Kasumi-1 (cell line): ENCODE data around the gene KIFC3.
"Not testable (repeated sequence)": the region's sequence is repeated elsewhere in the genome, so short reads cannot be mapped to it uniquely, and the experiment has no call there.

Experiments
- DNase-seq, 2 experiments: peaks; one replicate each; lab custom pipeline; 2025; lab: John Stamatoyannopoulos, UW

The KIFC3 gene

DNA sequence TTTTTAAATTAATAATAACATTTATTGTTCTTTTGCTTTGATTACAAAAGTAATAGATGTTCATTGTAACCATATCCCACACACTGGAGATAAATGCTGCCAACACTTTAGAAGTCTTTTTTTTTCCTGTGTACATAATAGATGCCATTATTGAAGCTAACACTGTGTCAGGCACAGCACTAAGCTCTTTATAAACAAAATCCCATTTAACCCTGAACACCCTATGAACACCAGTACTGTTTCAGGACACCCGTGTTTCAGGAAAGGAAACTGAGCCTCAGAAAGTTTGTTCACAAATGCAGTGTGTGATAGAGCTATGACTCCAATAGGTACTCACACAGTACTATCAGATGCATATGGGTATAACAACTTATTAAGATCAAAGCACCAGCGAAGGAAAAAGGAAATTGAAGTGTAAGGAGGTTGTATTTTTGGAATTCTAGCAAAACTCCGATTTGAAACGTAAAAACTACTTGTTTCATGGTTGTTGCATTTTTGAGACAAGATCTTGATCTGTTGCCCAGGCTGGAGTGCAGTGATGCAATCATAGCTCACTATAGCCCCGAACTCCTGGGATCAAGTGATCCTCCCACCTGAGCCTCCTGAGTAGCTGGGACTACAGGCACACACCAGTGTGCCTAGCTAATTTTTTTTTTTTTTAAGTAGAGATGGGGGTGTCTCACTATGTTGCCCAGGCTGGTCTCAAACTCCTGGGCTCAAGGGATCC, 2.0 kb upstream of the KIFC3 start:
- DNase-seq: no peak

DNA sequence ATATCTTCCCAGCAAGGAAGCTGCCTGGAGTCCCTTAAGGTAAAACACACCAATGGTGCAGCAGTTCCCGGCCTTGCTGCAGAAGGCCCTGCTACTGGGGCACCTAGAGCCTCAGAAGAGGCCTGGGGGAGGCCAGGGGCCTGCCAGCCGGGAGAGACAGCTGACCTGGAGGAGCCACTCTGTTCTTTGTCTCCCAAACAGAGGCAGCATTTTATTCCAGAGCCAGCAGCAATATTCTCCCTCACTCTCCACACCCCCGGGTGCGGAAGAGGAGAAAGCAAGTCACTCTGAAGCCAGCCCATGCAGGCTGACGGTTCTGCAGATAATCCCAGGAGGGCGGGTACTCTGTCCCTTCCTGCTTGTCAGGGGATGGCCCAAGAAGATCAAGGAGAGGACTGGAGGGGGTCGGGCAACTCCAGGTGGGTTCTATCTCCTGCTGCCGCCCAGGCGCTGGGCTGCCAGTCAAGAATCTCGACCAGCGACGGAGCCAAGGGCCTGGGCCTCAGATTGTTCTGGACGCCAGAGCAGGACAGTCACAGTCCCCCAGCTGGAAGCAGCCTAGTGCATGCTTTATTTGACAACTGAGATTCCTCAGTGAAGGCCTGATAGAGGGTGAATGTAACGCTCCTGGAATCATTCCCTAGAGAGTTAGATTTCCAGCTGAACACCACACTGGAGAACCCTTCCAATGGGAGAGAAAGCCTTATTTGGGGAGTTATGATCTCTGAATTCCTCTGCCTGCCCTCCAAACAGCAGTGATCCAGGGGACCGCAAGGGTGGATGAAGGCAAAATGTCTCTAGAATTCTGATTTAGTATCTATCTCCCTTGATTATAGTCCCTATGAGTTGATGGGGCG, 1.1 kb upstream of the KIFC3 start:
- no peak for DNase-seq

DNA sequence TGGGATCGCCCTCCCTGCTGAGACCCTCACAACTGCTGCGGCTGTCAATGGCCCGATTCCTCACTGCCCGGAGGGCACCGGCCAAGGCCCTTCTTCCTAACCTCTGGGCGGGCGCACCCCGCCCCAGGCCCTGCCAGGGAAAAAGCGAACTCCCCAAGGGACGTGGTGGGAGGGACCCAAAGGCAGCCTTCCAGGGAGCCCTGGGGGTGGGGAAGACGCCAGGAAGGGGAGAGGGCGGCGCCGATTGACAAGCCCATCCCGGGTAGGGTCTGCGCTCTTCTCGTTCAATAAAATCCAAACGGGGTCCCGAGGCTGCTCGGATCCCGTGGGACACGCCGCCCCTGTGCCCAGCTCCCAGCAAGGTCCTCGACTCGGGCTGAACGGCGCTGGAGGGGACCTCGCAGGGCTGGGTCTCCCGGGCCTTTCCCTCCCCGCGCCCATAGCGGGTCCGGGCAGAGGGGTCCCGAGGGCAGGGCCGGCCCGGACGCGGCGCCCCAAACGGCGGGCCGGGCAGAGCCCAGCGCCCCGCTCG, 416 bp downstream of the KIFC3 start:
- no peak for DNase-seq

DNA sequence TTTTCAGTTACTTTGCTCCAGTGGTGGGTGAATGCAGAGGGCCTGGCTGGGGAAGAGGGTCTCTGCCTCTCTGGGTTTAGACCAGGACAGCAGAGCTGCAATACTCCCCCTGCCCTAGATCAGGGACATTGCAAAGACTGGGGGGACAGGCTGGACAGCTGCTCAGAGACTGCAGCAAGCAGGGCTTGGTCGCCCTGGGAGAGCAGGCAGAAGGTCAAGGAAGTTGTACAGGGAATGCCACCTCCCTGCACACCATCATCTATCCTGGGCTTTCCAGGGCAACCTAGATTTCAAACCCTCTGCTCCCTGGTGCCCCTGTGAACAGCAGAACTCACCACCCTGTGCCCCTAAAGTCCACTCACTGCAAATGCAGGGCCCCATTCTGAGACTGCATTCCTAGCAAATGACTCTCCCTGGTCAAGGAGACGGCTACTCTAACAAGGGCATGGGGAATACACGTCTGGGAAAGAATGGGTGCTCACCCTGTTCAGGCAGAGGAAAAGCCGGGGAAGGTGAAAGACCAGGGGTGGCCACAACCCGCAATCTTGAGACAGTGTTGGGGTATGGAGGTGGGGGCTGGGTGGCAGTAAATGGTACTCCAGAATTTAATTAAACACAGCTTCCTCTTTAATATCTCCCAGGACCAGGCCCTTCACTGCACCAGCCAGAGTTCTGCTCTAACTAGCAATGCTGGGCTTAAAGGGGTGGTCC, 1.0 kb downstream of the KIFC3 start:
- peak in 1 of 2 experiments; percentile 29 for DNase-seq

DNA sequence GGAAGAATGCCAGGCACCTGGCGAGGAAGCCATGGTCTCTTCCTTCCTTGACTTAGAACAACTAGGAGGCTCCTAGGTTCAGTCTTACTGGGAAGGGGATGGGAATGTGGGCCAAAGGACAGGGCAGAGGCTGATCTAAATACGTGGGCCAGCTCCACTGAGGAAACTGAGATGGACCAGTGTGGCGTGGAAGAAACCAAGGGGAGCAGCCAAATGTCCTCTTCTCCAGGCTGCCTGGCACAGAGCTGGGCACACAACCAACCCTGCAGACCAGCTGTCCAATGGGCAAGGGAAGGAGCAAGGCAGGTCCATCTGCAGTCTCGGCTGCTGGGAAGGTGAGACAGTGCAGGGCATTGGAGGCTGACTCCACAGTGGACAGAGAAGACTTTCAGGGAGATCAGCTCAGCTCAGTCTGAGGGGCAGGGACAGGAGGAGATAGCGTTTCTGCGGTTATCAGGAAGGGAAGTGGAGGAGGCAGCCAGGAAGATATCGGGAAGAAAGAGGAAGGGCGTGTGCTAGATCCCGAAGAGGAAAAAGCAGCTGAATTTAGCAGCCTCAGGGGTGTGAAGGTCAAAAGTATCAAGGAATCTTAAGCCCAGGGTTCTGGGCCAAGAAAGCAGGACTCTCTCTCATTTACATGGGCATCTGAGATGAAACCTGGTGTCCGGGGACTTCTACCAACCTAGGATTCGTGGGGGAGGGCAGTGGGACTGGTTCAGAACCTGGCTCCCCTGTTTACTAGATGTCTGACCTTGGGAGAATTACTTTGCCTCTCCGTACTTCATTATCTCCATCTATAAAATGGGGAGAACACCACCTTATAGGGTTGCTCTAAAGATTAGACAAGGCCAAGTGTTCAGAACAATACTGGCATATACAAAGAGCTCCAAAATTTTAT, 1.8 kb downstream of the KIFC3 start:
- DNase-seq: peak; percentile 23 to 37

DNA sequence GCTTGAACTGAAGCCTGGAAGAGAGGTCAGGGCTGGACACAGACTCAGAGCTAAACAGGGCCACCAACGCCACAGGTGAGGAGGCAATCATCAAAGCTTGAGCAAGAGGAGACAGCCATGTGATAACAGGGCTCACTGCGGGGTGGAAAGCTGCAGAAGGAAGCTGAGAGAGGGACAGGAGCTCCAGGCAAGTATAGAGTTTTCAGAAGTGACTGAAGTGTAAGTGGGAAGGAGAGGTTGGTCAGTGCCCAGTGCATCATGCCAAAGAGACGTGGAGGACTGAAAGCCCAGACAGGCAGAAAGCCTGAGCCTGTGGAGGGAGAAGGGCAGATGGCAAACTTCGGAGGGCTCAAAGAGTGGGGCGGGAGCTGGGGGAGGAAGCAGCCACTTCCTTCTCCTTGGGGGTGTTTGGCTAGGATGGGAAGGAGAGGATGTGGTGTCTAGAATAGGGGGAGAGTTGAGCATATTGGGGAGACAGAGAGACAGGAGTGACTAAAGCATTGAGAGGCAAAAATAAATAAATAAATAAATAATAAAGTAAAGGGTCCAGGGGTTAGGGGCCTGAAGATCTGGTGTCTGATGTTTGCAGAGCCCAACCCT, 2.6 kb downstream of the KIFC3 start:
- peak; percentile 69 to 78 for DNase-seq

DNA sequence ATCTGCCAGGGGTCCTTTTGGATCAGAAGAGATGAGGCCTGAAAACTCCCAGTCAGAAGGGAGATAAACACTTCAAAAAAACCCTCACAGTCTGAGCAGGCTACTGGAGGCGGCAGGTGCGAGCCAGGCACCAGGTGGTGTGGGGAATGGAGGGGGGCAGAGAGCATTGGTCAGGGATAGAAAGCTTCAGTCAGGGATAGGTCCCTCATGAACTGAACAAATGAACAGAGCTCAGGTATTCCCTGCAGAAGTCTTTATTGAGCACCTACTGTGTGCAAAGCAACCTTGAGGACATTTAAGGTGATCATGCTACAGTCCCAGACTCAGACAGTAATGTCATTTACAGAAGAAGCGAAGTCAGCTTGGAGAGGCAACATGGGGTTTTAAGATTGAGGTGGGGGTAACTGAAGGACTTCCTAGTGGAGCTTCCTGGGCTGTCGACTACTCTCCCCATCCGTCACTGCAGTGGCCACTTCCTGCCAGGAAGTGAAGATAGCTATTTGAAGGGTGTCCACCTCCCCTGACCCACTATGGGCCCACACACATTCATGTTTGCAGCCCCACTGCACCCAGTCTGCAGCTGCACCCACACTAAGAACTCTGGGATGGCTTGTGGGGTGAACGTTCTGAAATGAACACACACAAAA, 3.2 kb downstream of the KIFC3 start:
- no peak for DNase-seq

DNA sequence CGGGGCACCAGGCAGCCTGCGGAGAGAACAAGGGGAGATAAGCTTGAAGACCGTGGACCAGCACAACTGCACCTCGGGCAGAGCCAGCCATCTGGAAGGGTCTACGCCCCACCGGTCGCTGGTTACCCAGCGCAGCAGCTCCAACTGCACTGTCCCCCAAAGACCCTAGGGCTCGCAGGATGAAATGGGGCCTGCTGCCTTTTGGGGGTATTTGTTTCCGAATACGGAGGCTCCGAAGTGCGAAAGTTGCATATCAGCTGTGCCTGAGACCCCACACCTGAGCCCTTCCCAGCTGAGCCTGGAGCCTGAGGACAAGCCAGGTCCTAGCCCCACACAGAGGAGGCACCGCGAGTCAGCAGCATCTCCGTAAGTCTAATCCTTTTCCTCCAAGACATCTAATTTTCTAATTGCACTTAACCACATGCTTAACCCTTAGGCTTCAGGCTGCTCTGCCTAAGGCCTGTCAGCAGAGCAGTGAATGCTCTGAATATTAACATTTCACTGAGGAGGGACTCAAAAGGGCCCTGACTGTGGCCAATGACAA, 4.0 kb downstream of the KIFC3 start:
- DNase-seq: no peak

DNA sequence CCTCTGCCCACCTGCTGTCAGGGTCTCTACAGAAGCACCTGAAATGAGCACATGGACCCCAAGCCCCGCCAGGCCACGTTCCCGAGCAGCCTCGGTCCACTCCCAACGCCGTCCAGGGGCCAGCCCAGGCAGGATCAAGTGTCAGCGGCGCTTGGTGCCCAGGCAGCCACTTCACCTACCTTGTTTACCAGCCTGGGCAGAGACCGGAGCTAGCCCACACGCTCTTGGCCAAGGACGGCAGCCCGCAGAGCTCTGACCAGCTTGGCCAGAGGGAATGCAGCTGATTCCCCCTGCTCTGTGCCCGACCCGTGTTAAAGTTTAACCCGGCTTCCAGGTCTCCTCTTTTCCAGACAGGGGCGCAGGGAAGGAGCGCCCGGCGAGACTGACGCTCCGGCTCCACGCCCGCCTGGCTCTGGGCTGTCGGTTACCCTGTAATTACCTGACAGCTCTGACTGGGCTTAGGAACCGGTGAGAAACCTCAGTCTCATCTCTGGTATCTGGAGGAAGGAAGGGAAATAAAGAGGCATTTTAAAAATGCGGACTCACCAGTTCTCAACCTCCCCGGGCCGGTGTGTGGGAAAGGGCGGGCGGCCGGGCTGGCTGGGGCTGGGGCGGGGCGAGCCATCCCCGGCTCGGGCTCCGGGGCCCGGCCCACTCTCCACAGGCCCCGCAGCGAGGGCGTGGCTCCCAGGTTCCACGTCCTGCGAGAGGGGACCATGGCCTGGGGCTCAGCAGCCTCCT, 4.6 kb downstream of the KIFC3 start:
- no peak for DNase-seq

DNA sequence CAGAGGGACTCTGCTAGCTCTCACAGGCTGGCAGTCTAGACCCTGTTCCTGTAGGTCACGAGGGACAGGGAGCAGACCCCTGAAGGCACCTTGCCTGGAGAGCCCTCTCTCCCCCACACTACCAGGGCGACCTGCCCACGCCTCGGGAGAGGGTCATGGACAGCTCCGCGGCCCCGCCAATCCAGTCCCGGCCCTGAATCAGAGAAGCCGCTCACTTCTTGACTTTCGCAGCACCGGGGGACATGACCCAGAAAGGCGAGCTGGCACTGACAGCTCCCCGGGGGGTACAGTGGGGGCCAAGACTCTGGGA, 5.1 kb downstream of the KIFC3 start:
- no peak for DNase-seq

DNA sequence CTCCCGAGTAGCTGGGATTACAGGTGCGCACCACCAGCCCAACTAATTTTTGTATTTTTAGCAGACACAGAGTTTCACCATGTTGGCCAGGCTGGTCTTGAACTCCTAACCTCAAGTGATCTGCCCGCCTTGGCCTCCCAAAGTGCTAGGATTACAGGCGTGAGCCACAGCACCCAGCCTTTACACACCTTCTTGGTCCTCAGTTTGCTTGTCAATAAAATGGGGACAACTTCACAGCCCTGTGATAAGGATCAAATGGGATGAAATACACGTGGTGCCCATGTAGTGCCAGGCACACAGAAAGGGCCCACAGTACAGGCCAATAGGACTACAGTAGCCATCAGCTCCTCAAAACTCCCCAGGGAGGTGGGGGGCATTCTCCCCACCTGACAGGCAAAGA, 6.3 kb downstream of the KIFC3 start:
- DNase-seq: not testable (repeated sequence)

DNA sequence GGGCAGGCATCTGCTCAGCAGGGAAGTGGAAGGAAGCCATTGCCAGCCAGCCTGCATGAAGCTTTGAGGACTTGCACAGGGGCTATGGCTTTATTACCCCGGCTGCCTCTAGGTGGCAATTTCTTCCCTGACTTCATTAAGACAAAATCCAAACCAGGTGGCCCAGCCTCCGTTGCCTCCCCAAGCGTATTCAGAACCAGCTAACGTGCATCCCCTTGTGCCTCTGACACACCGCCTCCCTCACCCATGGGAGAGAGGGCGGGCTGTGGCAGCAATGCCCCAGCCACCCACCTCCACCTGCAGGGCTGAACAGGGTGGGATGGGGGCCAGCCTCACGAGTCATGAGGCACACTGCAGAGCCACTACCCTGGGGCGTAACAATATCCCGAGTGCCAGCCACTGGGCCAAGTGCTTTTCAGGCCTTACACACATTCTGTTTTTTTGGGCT, 6.8 kb downstream of the KIFC3 start:
- DNase-seq: peak; percentile 60 to 71

DNA sequence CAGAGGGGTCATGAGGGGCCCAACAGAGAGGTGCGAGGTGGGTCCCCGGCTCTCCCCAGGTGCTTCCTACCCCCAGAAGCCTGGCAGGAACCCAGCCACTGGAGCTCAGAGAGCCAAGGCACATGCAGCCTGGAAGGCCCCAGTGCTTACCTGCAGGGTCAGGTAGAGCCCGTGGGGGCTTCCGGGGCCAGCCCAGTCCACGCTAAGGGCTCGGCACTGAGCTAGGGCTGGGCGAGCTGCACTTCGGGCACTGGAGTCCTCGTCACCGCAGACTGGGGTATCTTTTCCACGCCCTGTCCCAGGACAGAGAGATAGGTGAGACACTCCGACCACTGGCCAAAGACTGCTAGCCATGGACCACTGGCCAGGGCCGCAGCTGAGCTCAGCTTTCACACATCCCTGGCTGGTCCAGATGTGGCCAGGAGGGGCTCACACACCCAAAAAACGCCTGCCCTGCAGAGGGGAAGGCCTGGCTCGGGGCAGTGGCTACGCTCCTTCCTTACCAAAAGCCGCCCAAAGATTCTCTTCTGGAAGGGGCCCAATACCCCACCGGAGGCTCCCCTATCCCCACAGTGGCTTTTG, 7.4 kb downstream of the KIFC3 start:
- DNase-seq: no peak

DNA sequence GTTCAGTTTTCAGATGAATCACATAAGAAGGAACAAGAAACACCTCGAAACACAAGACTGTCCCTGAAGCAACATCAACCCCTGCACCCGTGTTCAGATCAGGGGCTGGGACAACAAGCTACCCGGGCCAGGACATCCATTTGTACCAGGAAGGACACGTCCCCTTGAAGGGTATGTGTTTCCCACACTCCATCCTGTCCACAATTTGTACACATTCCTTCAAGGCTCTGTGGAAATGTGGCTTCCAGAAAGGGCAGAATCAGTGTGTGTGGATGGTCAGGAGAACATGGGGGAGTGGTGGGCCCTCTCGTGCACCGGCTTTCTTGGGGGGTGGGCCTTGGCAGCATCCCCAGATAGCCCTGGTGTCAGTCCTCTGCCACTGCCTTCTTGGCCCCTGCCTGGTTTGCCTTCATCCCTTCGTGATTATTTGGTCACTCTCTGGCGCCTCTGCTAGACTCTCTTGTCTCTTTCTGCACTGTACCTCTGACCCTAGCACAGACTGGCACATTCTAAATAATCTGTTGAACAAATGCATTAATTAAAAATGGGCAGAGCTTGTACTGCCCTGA, 10.3 kb downstream of the KIFC3 start:
- no peak for DNase-seq

DNA sequence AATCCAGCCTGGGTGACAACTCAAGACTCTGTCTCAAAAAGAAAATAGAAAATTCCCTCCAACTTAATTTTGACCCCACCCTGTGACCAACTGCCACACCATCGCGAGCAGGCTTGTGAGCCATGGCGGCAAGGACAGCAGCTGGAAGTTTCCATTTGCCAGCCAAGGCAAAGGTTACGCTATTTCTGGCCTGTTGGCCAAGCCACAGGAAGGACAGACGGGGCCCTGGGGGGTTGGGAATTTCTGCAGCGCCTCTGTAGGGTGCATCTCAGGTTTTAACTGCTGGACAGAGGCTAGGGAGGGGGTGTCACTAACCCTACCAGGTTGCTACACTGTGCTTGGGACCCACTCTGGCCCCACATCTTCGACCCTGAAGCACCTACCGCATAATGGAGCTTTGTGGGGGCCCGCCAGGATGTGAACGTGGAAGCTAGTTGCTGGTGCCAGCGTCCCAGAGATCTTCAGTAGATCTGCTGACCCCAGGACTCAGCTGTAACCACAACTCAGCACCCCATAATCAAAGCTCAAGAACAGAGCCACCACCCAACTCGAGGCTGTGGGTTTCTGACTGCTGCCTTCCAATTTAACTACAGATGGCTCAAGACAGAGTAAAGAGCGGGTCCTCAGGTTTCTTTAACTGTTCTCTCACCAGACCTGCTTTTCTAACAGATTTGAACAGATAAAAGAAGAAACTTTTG, 10.9 kb downstream of the KIFC3 start:
- DNase-seq: no peak

DNA sequence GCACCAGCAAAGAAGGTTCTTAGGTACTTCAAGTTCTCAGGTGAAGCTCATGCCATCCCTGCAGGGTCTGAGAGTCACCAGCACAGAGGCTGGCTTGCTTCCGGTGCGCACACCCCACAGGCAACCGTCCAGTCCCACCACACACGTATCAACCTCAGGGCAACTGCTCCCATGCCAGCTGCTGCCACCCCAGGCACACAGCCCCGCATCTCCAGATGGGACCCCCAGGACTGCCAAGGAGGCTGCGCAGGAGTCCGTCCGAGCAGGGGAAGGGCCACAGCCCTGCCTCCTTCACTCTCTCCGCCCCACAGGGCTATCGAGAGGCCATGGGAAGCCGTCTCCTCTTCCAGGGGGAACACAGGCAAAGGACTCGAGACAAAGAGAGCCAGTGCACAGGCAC, 13.3 kb downstream of the KIFC3 start:
- no peak for DNase-seq

DNA sequence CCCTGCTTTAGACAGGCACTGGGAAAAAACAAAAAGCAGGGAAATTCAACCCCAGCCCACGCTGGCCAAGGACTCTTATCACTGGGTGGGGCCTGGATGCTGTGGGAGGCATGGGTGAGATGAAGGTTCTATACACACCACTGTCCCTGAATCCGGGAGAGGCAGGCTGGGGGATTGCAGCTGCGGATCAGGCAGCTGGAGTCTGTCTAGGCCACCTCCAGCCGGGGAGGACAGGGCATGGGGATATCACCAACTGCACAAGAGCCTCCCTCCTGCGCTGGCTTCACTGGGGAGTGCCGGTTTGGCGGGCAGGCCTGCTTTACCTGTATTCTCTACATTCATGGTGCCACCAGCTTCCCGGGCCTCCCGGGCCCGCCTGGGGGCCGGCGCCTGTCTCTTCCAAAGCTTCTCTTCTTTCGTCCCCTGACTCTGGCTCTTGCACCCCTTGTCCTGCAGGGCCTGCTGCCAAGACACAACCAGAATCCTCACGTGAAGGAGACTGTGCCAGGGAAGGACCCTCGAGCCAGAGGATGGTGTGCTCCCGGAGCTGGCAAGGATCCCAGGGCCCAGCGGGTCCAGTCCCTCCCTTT, 13.9 kb downstream of the KIFC3 start:
- no peak for DNase-seq

DNA sequence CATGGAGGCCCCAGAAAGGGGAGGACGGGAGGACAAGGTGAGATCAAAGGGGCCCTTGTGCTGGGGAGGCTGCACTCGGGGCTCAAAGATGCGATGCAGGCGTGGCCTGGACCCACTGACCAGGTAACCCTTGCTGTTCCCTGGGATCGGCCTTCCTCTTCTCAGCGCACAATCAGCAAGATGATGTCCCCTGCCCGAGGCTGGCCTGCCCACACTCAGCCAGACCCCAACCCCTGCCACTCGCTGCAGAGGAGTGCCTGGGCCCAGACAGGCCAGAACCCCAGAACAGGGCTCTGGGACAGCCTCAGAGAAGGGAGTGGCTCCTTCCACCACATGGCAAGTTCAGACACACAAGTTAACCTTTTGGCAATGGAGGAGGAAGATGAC, 14.8 kb downstream of the KIFC3 start:
- DNase-seq: no peak
